MM.1S (cell line): ENCODE data around the gene UNK.

Experiments
- EZH2 ChIP-seq: fragments of 300-600 bp; sonication (generic); optimal IDR thresholded peaks from 2 replicates; pipeline ENCODE3; 2017; ENCODE audit warnings: low read depth, mild to moderate bottlenecking, antibody characterized with exemption, low read length, mixed read lengths
- EZH2phosphoT487 ChIP-seq: fragments of 300-600 bp; sonication (generic); IDR thresholded peaks from 2 replicates; pipeline ENCODE4 v1.6.1; 2018; ENCODE audit warnings: antibody characterized with exemption, low read length
- TF ChIP-seq, protein P1 (sequence below): fragments of 300-600 bp; sonication (generic); IDR thresholded peaks from 2 replicates; pipeline ENCODE4 v1.5.1; 2016; ENCODE audit warnings: antibody characterized with exemption, low read length, mixed read lengths

GRCh38 chr17:75753514-75754377 is 30.9 kb upstream of the UNK start:
- TF ChIP-seq, protein P1, sequence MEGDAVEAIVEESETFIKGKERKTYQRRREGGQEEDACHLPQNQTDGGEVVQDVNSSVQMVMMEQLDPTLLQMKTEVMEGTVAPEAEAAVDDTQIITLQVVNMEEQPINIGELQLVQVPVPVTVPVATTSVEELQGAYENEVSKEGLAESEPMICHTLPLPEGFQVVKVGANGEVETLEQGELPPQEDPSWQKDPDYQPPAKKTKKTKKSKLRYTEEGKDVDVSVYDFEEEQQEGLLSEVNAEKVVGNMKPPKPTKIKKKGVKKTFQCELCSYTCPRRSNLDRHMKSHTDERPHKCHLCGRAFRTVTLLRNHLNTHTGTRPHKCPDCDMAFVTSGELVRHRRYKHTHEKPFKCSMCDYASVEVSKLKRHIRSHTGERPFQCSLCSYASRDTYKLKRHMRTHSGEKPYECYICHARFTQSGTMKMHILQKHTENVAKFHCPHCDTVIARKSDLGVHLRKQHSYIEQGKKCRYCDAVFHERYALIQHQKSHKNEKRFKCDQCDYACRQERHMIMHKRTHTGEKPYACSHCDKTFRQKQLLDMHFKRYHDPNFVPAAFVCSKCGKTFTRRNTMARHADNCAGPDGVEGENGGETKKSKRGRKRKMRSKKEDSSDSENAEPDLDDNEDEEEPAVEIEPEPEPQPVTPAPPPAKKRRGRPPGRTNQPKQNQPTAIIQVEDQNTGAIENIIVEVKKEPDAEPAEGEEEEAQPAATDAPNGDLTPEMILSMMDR = peak; percentile 55
- TF ChIP-seq EZH2 (no peak), EZH2phosphoT487 (no peak)
